A673 (cell line): Measurements from ENCODE around the gene KLHL33.

Experiments used
- EZH2 ChIP-seq: fragments of 200-600 bp; sonication (generic); IDR thresholded peaks from 2 replicates; pipeline ENCODE4 v1.6.1; 2017; ENCODE audit warnings: borderline replicate concordance, low read depth, mild to moderate bottlenecking, mixed read lengths, antibody characterized with exemption, low read length; ENCODE audit not compliant: poor library complexity, severe bottlenecking
- TF ChIP-seq, protein P1 (sequence below): fragments of 300-800, 200-600 bp; sonication (generic); conservative IDR thresholded peaks from 2 replicates; pipeline ENCODE4 v1.5.1; 2017; ENCODE audit warnings: low read depth, mild to moderate bottlenecking, antibody characterized with exemption, low read length, moderate library complexity, mixed read lengths

DNA sequence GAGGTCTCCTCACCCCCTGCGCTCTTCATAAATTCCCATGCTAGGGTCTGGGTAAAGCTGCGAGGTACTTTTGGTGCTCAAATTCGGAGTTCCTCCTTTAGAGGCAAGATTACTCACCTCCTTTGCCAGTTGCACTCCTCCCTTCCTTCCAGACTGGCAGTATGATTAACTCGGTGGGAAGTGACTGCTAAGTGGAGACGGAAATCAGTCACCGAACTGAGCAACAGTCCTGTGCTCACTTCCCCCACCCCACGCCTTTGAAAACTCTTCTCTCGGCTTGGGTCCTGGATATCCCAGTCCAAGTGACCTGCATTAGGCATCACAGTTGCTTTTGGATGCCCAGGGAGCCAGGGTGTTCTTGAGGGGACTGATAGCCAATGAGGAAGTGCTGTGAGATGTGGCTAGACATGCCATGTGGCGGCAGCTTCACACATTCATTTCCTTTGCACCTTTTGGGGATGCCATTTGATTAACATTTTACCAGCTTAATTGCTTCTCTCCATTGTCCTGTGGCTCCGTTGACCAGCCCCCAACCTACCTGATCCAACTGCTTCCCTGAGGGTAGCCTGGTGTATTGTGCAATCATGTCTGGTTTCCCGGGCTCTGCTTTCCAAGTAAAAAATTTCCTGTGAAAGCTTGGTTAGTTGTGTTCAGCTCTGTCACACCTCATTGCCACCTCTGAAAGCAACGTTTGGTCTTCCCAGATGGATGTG is 34.1 kb upstream of the KLHL33 start:
- TF ChIP-seq, protein P1, sequence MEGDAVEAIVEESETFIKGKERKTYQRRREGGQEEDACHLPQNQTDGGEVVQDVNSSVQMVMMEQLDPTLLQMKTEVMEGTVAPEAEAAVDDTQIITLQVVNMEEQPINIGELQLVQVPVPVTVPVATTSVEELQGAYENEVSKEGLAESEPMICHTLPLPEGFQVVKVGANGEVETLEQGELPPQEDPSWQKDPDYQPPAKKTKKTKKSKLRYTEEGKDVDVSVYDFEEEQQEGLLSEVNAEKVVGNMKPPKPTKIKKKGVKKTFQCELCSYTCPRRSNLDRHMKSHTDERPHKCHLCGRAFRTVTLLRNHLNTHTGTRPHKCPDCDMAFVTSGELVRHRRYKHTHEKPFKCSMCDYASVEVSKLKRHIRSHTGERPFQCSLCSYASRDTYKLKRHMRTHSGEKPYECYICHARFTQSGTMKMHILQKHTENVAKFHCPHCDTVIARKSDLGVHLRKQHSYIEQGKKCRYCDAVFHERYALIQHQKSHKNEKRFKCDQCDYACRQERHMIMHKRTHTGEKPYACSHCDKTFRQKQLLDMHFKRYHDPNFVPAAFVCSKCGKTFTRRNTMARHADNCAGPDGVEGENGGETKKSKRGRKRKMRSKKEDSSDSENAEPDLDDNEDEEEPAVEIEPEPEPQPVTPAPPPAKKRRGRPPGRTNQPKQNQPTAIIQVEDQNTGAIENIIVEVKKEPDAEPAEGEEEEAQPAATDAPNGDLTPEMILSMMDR = no peak
- TF ChIP-seq EZH2 = no peak
